Activated CD8-positive, alpha-beta memory T cell treated with anti-CD3 and anti-CD28 coated beads, Interleukin-2, amount 10 ng/mL, durations not matched to agents 7 days and 5 days (primary cell): ENCODE data around the gene TTLL8. TPM values are rescaled to one million over a fixed set of nuclear protein-coding genes. Genes with fewer than 3 reads are reported as not detected.

ENCODE experiments used
- ATAC-seq: fragments of 150-1000 bp; cut with Tn5 transposase; one replicate; pipeline ENCODE4 v1.10.0; 2021; ENCODE audit warnings: moderate library complexity
- CTCF ChIA-PET: fragments of 350-600 bp; sonication (Branson Sonifier 250); formaldehyde crosslinking; loops from one replicate; lab custom pipeline; 2021; ENCODE audit warnings: antibody characterized with exemption; lab: Charles Lee
- DNase-seq: peaks from one replicate; pipeline ENCODE4 v3.0.0-alpha.2; 2020
- H3K27ac Mint-ChIP-seq: one replicate; pipeline ENCODE4 v1.8.0; 2021; ENCODE audit warnings: mild to moderate bottlenecking, mixed read lengths
- H3K27me3 Mint-ChIP-seq: one replicate; pipeline ENCODE4 v1.8.0; 2021; ENCODE audit warnings: mixed read lengths
- H3K36me3 Mint-ChIP-seq: one replicate; pipeline ENCODE4 v1.8.0; 2021; ENCODE audit warnings: mild to moderate bottlenecking, mixed read lengths
- H3K4me1 Mint-ChIP-seq: one replicate; pipeline ENCODE4 v1.8.0; 2021; ENCODE audit warnings: mixed read lengths
- H3K4me3 Mint-ChIP-seq: one replicate; pipeline ENCODE4 v1.8.0; 2021; ENCODE audit warnings: mild to moderate bottlenecking, moderate library complexity, mixed read lengths
- H3K9me3 Mint-ChIP-seq: one replicate; pipeline ENCODE4 v1.8.0; 2022; ENCODE audit warnings: low read depth, mixed read lengths
- total RNA-seq, 2 experiments: library from RNA; stranded (reverse); gene quantifications; one replicate each; pipeline ENCODE4 v1.2.3, GENCODE V29; 2021

TTLL8 gene
- total RNA-seq, 2 experiments from 2014 or later = not detected

DNA sequence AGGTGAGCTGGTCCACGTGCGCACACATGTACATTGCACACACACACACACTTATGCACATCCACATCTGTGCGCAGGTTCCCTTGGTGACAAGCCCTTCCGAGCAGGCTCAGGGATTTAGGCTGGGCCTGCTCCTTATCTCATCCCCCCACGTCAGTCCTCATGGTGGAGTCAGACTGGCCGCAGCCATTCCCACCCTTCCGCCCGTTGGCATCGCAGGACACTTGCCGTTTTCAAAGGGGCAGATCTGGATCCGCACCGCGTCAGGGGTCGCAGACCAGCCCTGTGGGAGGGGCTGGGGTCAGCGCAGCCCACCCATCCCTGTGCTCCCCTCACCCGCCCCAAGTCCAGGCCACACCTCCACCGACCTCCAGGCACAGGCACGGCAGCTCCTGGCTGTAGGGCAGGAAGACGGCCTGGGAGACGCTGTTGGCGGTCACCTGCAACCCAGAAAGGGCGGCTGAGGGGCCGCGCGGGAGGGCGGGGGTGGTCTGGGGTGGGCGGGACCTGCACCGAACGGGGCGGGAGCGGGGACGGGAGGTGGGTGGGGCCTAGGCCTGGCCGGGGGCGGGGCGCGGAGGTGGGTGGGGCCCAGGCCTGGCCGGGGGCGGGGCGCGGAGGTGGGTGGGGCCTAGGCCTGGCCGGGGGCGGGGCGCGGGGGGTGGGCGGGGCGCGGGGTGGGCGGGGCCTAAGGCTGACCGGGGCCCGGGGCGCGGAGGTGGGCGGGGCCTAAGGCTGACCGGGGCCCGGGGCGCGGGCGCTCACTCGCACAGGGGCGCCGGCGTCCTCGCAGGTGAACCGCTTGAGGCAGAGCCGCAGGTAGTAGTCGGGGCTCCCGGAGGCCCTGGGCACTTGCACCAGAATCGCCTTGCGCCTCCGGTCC is 58.8 kb downstream of the TTLL8 start:
- peak; percentile 40 for DNase-seq
- Mint-ChIP-seq H3K36me3 (no peaks in the 10 kb centered on the region), H3K9me3 (no peaks in the 10 kb centered on the region), H3K4me3 (no peak overlapping the region), H3K27ac (no peak overlapping the region), H3K4me1 (peaks cover 2% of the 10 kb centered on the region), H3K27me3 (peaks cover 7% of the 10 kb centered on the region)
- peak; percentile 53 for ATAC-seq
- CTCF ChIA-PET = no interaction called here

- DNase-seq (no peak), ATAC-seq (no peak)
- peaks cover 2% of the 10 kb centered on the region for H3K4me1 Mint-ChIP-seq
- H3K9me3 Mint-ChIP-seq = no peaks in the 10 kb centered on the region
- H3K4me3 Mint-ChIP-seq = no peak overlapping the region
- H3K27me3 Mint-ChIP-seq = peaks cover 6% of the 10 kb centered on the region
- no peaks in the 10 kb centered on the region for H3K36me3 Mint-ChIP-seq
- H3K27ac Mint-ChIP-seq = no peak overlapping the region
- CTCF ChIA-PET = no interaction called here
Measured at GRCh38 chr22:49998718-49999062, 59.4 kb downstream of the TTLL8 start.

DNA sequence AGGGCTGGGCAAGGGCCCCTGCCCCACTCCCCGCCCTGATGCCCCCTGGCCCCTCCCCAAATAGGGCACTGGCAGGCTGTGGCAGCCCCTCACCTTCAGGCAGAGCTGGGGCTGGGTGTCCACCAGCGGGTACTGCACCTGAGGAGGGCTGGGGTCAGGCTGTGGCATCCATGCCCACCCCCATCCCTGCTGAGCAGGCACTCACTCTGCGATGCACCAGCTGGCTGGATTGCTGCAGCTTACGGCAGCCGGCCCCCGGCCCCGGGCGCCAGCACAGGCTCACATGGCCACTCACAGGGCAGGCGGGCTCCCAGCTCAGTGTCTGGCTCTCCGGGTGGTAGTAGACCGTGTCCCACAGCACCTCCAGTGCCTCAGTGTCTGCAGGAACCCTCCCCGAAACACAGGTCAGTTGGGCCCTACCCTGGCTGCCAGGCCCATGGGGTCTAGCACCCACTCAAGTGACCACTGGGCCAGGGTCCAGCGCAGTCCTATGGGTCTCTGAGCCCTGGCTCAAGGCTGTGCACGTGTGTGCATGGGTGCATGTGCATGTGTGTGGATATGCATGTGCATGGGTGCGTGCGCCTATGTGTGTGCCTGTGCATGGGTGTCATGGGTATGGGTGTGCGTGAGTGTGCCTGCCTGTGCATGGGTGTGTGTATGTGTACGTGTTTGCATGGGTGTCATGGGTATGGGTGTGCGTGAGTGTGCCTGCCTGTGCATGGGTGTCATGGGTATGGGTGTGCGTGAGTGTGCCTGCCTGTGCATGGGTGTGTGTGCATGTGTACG is 60.0 kb downstream of the TTLL8 start:
- Mint-ChIP-seq H3K27me3 (peaks cover 6% of the 10 kb centered on the region), H3K27ac (no peak overlapping the region), H3K36me3 (no peaks in the 10 kb centered on the region), H3K4me1 (peaks cover 5% of the 10 kb centered on the region), H3K9me3 (no peaks in the 10 kb centered on the region), H3K4me3 (no peak overlapping the region)
- no peak for ATAC-seq
- CTCF ChIA-PET = no interaction called here
- DNase-seq = peak; percentile 38

DNA sequence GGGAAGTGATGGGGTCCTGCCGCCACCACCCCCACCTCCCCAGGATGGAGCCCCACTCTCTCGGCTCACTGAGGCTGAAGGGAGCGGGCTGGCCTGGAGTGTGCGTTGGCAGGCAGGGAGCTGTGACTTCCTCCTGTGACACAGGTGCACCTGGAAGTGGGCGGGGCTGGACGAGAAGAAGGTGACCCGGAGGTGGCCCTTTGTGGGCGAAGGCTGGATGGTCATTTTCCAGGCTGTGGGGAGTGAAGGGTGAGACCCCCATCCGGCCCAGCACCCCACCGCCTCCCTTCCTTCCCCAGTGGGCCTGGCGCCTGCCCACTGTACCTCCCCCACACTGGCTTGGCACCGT is 60.9 kb downstream of the TTLL8 start:
- Mint-ChIP-seq H3K4me3 (no peak overlapping the region), H3K4me1 (peaks cover 5% of the 10 kb centered on the region), H3K27me3 (peaks cover 2% of the 10 kb centered on the region), H3K36me3 (no peaks in the 10 kb centered on the region), H3K9me3 (no peaks in the 10 kb centered on the region), H3K27ac (no peak overlapping the region)
- no peak for ATAC-seq
- CTCF ChIA-PET = interaction anchor here (1.5 kb wide), 1 partner anchor 17 kb away, joined by 3 read pairs; no protein-coding TSS in a partner anchor
- DNase-seq = peak; percentile 36

DNA sequence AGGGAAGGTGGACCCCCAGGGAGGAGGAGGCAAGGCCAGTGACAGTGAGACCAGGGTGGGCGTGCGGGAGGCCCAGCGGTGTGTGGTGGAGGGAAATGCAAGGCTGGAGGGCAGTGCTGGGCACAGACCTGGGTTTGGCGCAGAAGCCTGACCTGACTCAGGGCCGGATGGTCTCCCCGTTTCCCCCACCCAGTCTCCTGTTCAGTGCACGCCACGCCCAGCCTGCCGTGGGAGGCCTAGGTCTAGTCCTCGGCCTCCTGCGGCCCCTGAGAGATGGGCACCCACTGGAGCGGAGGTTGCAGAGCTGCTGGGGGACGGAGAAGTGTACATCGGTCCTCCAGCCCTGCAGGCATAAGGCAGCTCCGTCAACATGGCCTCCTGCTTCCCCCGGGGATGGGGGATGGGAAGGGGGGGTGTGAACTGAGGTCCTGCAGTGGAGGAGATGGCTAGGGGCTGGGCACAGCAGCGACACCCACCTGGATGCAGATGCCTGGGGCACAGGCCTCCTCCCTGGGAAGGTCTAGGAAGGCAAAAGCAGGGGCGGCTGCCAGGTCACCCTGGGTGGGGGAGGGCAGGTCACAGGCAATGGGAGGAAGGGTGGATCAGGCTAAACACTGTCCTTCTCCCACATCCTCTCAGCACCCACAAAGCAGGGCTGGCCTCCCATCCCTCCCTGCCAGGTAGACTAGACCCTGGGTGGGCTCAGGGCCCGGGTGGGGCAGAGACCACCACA is 61.4 kb downstream of the TTLL8 start:
- Mint-ChIP-seq H3K9me3 (no peaks in the 10 kb centered on the region), H3K4me1 (peaks cover 5% of the 10 kb centered on the region), H3K4me3 (no peak overlapping the region), H3K27me3 (peaks cover 8% of the 10 kb centered on the region), H3K27ac (no peak overlapping the region), H3K36me3 (no peaks in the 10 kb centered on the region)
- no peak for ATAC-seq
- peak; percentile 39 for DNase-seq
- CTCF ChIA-PET = interaction anchor here (1.5 to 5.5 kb wide), 3 partner anchors 13 to 34 kb away, joined by 3 to 38 read pairs (median 6); no protein-coding TSS in a partner anchor

DNA sequence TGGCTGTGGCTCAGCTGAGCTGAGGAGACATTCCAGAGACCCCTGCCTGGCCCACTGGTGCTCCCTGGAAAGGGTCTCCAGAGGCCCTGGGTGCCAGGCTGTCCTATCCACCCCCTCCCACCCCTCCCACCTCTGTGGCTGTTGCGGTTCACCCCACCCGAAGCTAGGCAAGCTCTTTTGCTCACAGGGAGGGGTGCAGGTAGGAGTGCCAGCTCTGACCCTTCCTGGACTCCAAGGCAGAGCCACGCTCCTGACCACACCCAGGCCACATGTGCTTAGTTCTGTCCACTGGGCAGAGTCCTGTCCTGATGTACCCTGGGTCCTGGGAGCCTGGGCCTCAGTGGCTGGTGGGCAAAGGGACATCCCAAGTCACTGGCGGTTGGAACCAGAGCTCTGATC is 62.0 kb downstream of the TTLL8 start:
- Mint-ChIP-seq H3K4me3 (no peak overlapping the region), H3K4me1 (peaks cover 5% of the 10 kb centered on the region), H3K36me3 (no peaks in the 10 kb centered on the region), H3K9me3 (no peaks in the 10 kb centered on the region), H3K27me3 (peaks cover 9% of the 10 kb centered on the region), H3K27ac (no peak overlapping the region)
- ATAC-seq (no peak), DNase-seq (no peak)
- CTCF ChIA-PET = interaction anchor here (1.2 to 5.5 kb wide), 4 partner anchors 13 to 34 kb away, joined by 3 to 38 read pairs (median 6); no protein-coding TSS in a partner anchor

- H3K4me3 Mint-ChIP-seq = no peak overlapping the region
- peaks cover 5% of the 10 kb centered on the region for H3K4me1 Mint-ChIP-seq
- DNase-seq (no peak), ATAC-seq (no peak)
- H3K36me3 Mint-ChIP-seq = no peaks in the 10 kb centered on the region
- CTCF ChIA-PET = interaction anchor here (1.1 to 5.5 kb wide), 4 partner anchors 10 to 35 kb away, joined by 3 to 38 read pairs (median 6); no protein-coding TSS in a partner anchor
- no peaks in the 10 kb centered on the region for H3K9me3 Mint-ChIP-seq
- peaks cover 9% of the 10 kb centered on the region for H3K27me3 Mint-ChIP-seq
- no peak overlapping the region for H3K27ac Mint-ChIP-seq
Measured at GRCh38 chr22:49995361-49996118, 62.6 kb downstream of the TTLL8 start.

GRCh38 chr22:49995041-49995360 is 63.1 kb downstream of the TTLL8 start:
- CTCF ChIA-PET = interaction anchor here (1.1 to 5.5 kb wide), 5 partner anchors 10 to 64 kb away, joined by 3 to 38 read pairs (median 6); no protein-coding TSS in a partner anchor
- Mint-ChIP-seq H3K9me3 (no peaks in the 10 kb centered on the region), H3K4me1 (peaks cover 5% of the 10 kb centered on the region), H3K4me3 (no peak overlapping the region), H3K27me3 (peaks cover 9% of the 10 kb centered on the region), H3K27ac (no peak overlapping the region), H3K36me3 (no peaks in the 10 kb centered on the region)
- ATAC-seq = no peak
- no peak for DNase-seq

- no peak overlapping the region for H3K27ac Mint-ChIP-seq
Measured at GRCh38 chr22:49994361-49995040, 63.6 kb downstream of the TTLL8 start.

DNA sequence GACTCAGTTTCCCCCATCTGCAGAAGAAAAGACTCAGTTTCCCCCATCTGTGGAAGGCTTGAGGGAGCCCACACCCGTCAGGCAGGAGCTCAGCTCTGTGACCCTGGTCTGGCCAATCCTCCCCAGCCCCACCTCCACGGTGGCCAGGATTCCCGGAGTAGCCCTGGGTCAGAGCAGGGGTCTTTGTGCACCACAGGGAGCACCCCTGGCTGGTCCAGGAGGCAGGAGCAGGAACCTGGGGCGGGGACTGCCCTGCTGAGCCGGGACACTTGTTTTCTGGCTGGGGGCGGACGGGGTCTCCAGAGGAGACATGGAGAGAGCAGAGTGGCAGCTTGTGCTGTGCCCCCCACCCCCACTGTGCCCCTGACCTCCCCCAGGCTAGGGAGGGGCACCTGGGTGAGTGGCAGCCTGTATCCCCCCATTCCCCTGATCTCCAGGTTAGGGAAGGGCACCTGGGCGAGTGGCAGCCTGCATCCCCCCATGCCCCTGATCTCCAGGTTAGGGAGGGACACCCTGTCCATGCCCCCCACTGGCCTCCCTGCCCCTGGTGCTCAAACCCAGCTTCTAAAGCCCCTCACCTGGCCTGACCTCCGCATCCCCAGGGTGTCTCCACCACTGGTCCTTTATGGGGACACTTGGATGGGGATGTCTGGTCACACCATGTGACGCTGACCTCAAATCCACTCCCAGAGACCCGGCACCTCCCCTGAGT is 64.3 kb downstream of the TTLL8 start:
- no peak for ATAC-seq
- H3K27ac Mint-ChIP-seq = no peak overlapping the region

More at GRCh38 chr22:49994361-49995040, 63.6 kb downstream of the TTLL8 start:
- CTCF ChIA-PET = interaction anchor here (0.9 to 5.5 kb wide), 10 partner anchors 9 to 227 kb away, joined by 3 to 38 read pairs (median 6); no protein-coding TSS in a partner anchor
- ATAC-seq (no peak), DNase-seq (no peak)
- Mint-ChIP-seq H3K4me1 (peaks cover 5% of the 10 kb centered on the region), H3K27me3 (peaks cover 9% of the 10 kb centered on the region), H3K4me3 (no peak overlapping the region), H3K36me3 (no peaks in the 10 kb centered on the region), H3K9me3 (no peaks in the 10 kb centered on the region)

GRCh38 chr22:49992921-49993648 is 65.0 kb downstream of the TTLL8 start:
- peaks cover 2% of the 10 kb centered on the region for H3K36me3 Mint-ChIP-seq
- no peak overlapping the region for H3K27ac Mint-ChIP-seq
- H3K4me1 Mint-ChIP-seq = peaks cover 5% of the 10 kb centered on the region
- peaks cover 12% of the 10 kb centered on the region for H3K27me3 Mint-ChIP-seq
- CTCF ChIA-PET = interaction anchor here (0.8 to 5.5 kb wide), 10 partner anchors 18 to 225 kb away, joined by 3 to 38 read pairs (median 4); no protein-coding TSS in a partner anchor
- H3K9me3 Mint-ChIP-seq = peaks cover 2% of the 10 kb centered on the region
- peak; percentile 80 for DNase-seq
- peak; percentile 95 for ATAC-seq
- no peak overlapping the region for H3K4me3 Mint-ChIP-seq

More for the DNA sequence above, 64.3 kb downstream of the TTLL8 start:
- H3K27me3 Mint-ChIP-seq = peaks cover 9% of the 10 kb centered on the region
- no peaks in the 10 kb centered on the region for H3K9me3 Mint-ChIP-seq
- H3K4me3 Mint-ChIP-seq = no peak overlapping the region
- no peaks in the 10 kb centered on the region for H3K36me3 Mint-ChIP-seq
- peaks cover 5% of the 10 kb centered on the region for H3K4me1 Mint-ChIP-seq
- CTCF ChIA-PET = interaction anchor here (0.8 to 5.5 kb wide), 9 partner anchors 18 to 226 kb away, joined by 3 to 38 read pairs (median 5); no protein-coding TSS in a partner anchor
- DNase-seq = no peak
